T1000 (cell line): Measurements from ENCODE around the gene SIK2.
"Not testable (repeated sequence)": the region's sequence is repeated elsewhere in the genome, so short reads cannot be mapped to it uniquely, and the experiment has no call there.

Experiments
- DNase-seq: peaks from one replicate; lab custom pipeline; 2025; ENCODE audit warnings: mixed read lengths; lab: John Stamatoyannopoulos, UW

Gene SIK2

GRCh38 chr11:111699579-111700156 lies 97.4 kb downstream of the SIK2 start:
- no peak for DNase-seq

- no peak for DNase-seq
Measured at GRCh38 chr11:111700162-111700561, 97.9 kb downstream of the SIK2 start.

- DNase-seq: no peak
Measured at GRCh38 chr11:111702623-111703022, 100.4 kb downstream of the SIK2 start.

- DNase-seq: no peak
Measured at GRCh38 chr11:111703576-111703975, 101.3 kb downstream of the SIK2 start.

GRCh38 chr11:111707039-111707690 lies 104.9 kb downstream of the SIK2 start:
- DNase-seq: no peak

- DNase-seq: no peak
Measured at GRCh38 chr11:111707691-111708067, 105.4 kb downstream of the SIK2 start.

- no peak for DNase-seq
Measured at GRCh38 chr11:111714522-111714921, 112.3 kb downstream of the SIK2 start.

GRCh38 chr11:111715142-111715816 lies 113.0 kb downstream of the SIK2 start:
- no peak for DNase-seq

GRCh38 chr11:111717660-111718059 lies 115.4 kb downstream of the SIK2 start:
- DNase-seq: not testable (repeated sequence)

GRCh38 chr11:111718436-111718835 lies 116.2 kb downstream of the SIK2 start:
- no peak for DNase-seq

- DNase-seq: no peak
Measured at GRCh38 chr11:111718859-111719258, 116.6 kb downstream of the SIK2 start.

- no peak for DNase-seq
Measured at GRCh38 chr11:111719379-111719778, 117.1 kb downstream of the SIK2 start.

- DNase-seq: no peak
Measured at GRCh38 chr11:111720801-111721494, 118.7 kb downstream of the SIK2 start.

- no peak for DNase-seq
Measured at GRCh38 chr11:111722501-111722900, 120.3 kb downstream of the SIK2 start.

GRCh38 chr11:111723595-111723994 lies 121.3 kb downstream of the SIK2 start:
- no peak for DNase-seq

GRCh38 chr11:111724615-111725129 lies 122.4 kb downstream of the SIK2 start:
- no peak for DNase-seq

GRCh38 chr11:111725621-111726020 lies 123.4 kb downstream of the SIK2 start:
- DNase-seq: no peak

- no peak for DNase-seq
Measured at GRCh38 chr11:111726301-111726713, 124.1 kb downstream of the SIK2 start.

- DNase-seq: no peak
Measured at GRCh38 chr11:111727431-111727830, 125.2 kb downstream of the SIK2 start.

GRCh38 chr11:111729071-111729830 lies 127.0 kb downstream of the SIK2 start:
- DNase-seq: no peak

GRCh38 chr11:111729831-111730311 lies 127.6 kb downstream of the SIK2 start:
- DNase-seq: no peak
